H9 (cell line): ENCODE data around the gene SSH3. TPM values are rescaled to one million over a fixed set of nuclear protein-coding genes. Genes with fewer than 3 reads are reported as not detected.

ENCODE experiments used
- DNase-seq: peaks from one replicate; pipeline ENCODE4 v3.0.0-alpha.2; 2017
- H2AFZ ChIP-seq: one replicate; pipeline ENCODE4 v1.6.1; 2013; ENCODE audit warnings: mild to moderate bottlenecking, low read length, control low read depth, moderate library complexity
- H2AK5ac ChIP-seq: 2 replicates; pipeline ENCODE4 v1.6.1; 2013; ENCODE audit warnings: low read length, control low read depth, mixed read lengths; ENCODE audit not compliant: insufficient read length
- H2BK120ac ChIP-seq: one replicate; pipeline ENCODE4 v1.6.1; 2013; ENCODE audit warnings: low read depth, mild to moderate bottlenecking, low read length, control low read depth, inconsistent platforms; ENCODE audit not compliant: poor library complexity, severe bottlenecking
- H2BK12ac ChIP-seq: 2 replicates; pipeline ENCODE4 v1.6.1; 2013; ENCODE audit warnings: low read length, control low read depth, mixed read lengths, low read depth; ENCODE audit not compliant: insufficient read length
- H2BK15ac ChIP-seq: 2 replicates; pipeline ENCODE4 v1.6.1; 2013; ENCODE audit warnings: low read depth, low read length, control low read depth
- H2BK20ac ChIP-seq: one replicate; pipeline ENCODE4 v1.6.1; 2013; ENCODE audit warnings: low read depth, mild to moderate bottlenecking, low read length, control low read depth, inconsistent platforms; ENCODE audit not compliant: poor library complexity, severe bottlenecking
- H2BK5ac ChIP-seq: 2 replicates; pipeline ENCODE4 v1.6.1; 2013; ENCODE audit warnings: low read length, control low read depth, mixed read lengths; ENCODE audit not compliant: insufficient read length
- H3K14ac ChIP-seq: 2 replicates; pipeline ENCODE4 v1.6.1; 2013; ENCODE audit warnings: low read length, control low read depth; ENCODE audit not compliant: insufficient read depth
- H3K18ac ChIP-seq: 2 replicates; pipeline ENCODE4 v1.6.1; 2013; ENCODE audit warnings: low read depth, mild to moderate bottlenecking, mixed read lengths, low read length, control low read depth; ENCODE audit not compliant: insufficient read length
- H3K23ac ChIP-seq: 2 replicates; pipeline ENCODE4 v1.6.1; 2013; ENCODE audit warnings: low read length, control low read depth, mixed read lengths, low read depth; ENCODE audit not compliant: insufficient read length
- H3K23me2 ChIP-seq: 2 replicates; pipeline ENCODE4 v1.6.1; 2013; ENCODE audit warnings: low read depth, mild to moderate bottlenecking, mixed read lengths, low read length, control low read depth; ENCODE audit not compliant: insufficient read length, poor library complexity, severe bottlenecking
- H3K27ac ChIP-seq: 2 replicates; pipeline ENCODE4 v1.5.1; 2013; ENCODE audit warnings: low read length, control low read depth, mixed read lengths, low read depth; ENCODE audit not compliant: insufficient read length
- H3K27me3 ChIP-seq: 2 replicates; pipeline ENCODE4 v1.6.1; 2013; ENCODE audit warnings: low read length, control low read depth, inconsistent platforms; ENCODE audit not compliant: insufficient read depth
- H3K4ac ChIP-seq: 2 replicates; pipeline ENCODE4 v1.6.1; 2013; ENCODE audit warnings: low read depth, mild to moderate bottlenecking, control low read depth, inconsistent platforms, low read length, moderate library complexity
- H3K4me1 ChIP-seq: 2 replicates; pipeline ENCODE4 v1.6.1; 2013; ENCODE audit warnings: low read length, control low read depth, inconsistent platforms; ENCODE audit not compliant: insufficient read depth
- H3K4me2 ChIP-seq: 2 replicates; pipeline ENCODE4 v1.6.1; 2013; ENCODE audit warnings: low read length, control low read depth, mixed read lengths; ENCODE audit not compliant: insufficient read length, insufficient read depth
- H3K56ac ChIP-seq: 2 replicates; pipeline ENCODE4 v1.6.1; 2013; ENCODE audit warnings: low read depth, mild to moderate bottlenecking, mixed read lengths, low read length, control low read depth; ENCODE audit not compliant: insufficient read length
- H3K79me1 ChIP-seq: 2 replicates; pipeline ENCODE4 v1.6.1; 2013; ENCODE audit warnings: low read depth, mild to moderate bottlenecking, moderate library complexity, low read length, control low read depth, inconsistent platforms; ENCODE audit not compliant: insufficient read depth, poor library complexity, severe bottlenecking
- H3K79me2 ChIP-seq: 2 replicates; pipeline ENCODE4 v1.6.1; 2013; ENCODE audit warnings: low read length, control low read depth, inconsistent platforms; ENCODE audit not compliant: insufficient read depth
- H3K9ac ChIP-seq: 2 replicates; pipeline ENCODE4 v1.6.1; 2013; ENCODE audit warnings: low read length, control low read depth, mixed read lengths; ENCODE audit not compliant: insufficient read length; ENCODE audit errors: extremely low read depth
- H3K9me3 ChIP-seq: one replicate; pipeline ENCODE4 v1.6.1; 2013; ENCODE audit warnings: low read depth, low read length, inconsistent platforms; ENCODE audit not compliant: control insufficient read depth
- H3T11ph ChIP-seq: one replicate; pipeline ENCODE4 v1.6.1; 2013; ENCODE audit warnings: mild to moderate bottlenecking, low read length, control low read depth, inconsistent platforms
- H4K20me1 ChIP-seq: one replicate; pipeline ENCODE4 v1.6.1; 2013; ENCODE audit not compliant: control insufficient read depth, insufficient read length, insufficient read depth
- H4K5ac ChIP-seq: 2 replicates; pipeline ENCODE4 v1.6.1; 2013; ENCODE audit warnings: low read depth, mild to moderate bottlenecking, mixed read lengths, low read length, control low read depth; ENCODE audit not compliant: insufficient read length
- H4K8ac ChIP-seq: replicated peaks from 2 replicates; pipeline ENCODE4 v1.6.1; 2013; ENCODE audit warnings: low read length, control low read depth, mixed read lengths, low read depth; ENCODE audit not compliant: insufficient read length
- H4K91ac ChIP-seq: 2 replicates; pipeline ENCODE4 v1.6.1; 2013; ENCODE audit warnings: low read depth, mild to moderate bottlenecking, moderate library complexity, mixed read lengths, low read length, control low read depth; ENCODE audit not compliant: insufficient read length
- H3K27ac Mint-ChIP-seq, 3 experiments: 2 replicates in 2 of 3; 3 replicates in 1 of 3; pipeline ENCODE4 v1.8.0; 2020 to 2021; ENCODE audit warnings: mixed read lengths in 3 of 3, mild to moderate bottlenecking in 1 of 3, moderate library complexity in 1 of 3
- H3K27me3 Mint-ChIP-seq: 2 replicates; pipeline ENCODE4 v1.8.0; 2021; ENCODE audit warnings: low read depth, mild to moderate bottlenecking, moderate library complexity, mixed read lengths
- H3K36me3 Mint-ChIP-seq, 3 experiments: 2 replicates in 2 of 3; 3 replicates in 1 of 3; pipeline ENCODE4 v1.8.0; 2020 to 2021; ENCODE audit warnings: low read depth in 3 of 3, mixed read lengths in 3 of 3; ENCODE audit not compliant: insufficient read depth in 1 of 3
- H3K4me1 Mint-ChIP-seq, 2 experiments: 2 replicates each; pipeline ENCODE4 v1.8.0; 2020; ENCODE audit warnings: mixed read lengths in 2 of 2
- H3K4me3 Mint-ChIP-seq, 2 experiments: 2 replicates in 1 of 2; 3 replicates in 1 of 2; pipeline ENCODE4 v1.8.0; 2020 to 2021; ENCODE audit warnings: mild to moderate bottlenecking in 2 of 2, mixed read lengths in 2 of 2, moderate library complexity in 1 of 2
- H3K9me3 Mint-ChIP-seq, 2 experiments: 2 replicates in 1 of 2; 3 replicates in 1 of 2; pipeline ENCODE4 v1.8.0; 2020; ENCODE audit warnings: mild to moderate bottlenecking in 2 of 2, mixed read lengths in 2 of 2, moderate library complexity in 1 of 2
- WGBS: extraction: QIAGEN DNeasy Blood & Tissue Kit; methylation state at CpG from one replicate; pipeline ENCODE4 v1.1.7; 2013; ENCODE audit warnings: missing lambda C conversion rate, low lambda C conversion rate, mixed read lengths; ENCODE audit not compliant: insufficient read length; ENCODE audit errors: extremely low coverage; 5-methylcytosine and 5-hydroxymethylcytosine counted together
- total RNA-seq: library from RNA; stranded (reverse); gene quantifications from 2 replicates; pipeline ENCODE4 v1.2.1, GENCODE V29; 2021
- TF ChIP-seq, protein P1 (sequence below): fragments of 200-600 bp; sonication (generic); conservative IDR thresholded peaks from 3 replicates; pipeline ENCODE4 v1.8.0; 2021; ENCODE audit warnings: antibody characterized with exemption, mild to moderate bottlenecking

Gene SSH3
- total RNA-seq, 1 experiment from 2014 or later, result 42.2 TPM

DNA sequence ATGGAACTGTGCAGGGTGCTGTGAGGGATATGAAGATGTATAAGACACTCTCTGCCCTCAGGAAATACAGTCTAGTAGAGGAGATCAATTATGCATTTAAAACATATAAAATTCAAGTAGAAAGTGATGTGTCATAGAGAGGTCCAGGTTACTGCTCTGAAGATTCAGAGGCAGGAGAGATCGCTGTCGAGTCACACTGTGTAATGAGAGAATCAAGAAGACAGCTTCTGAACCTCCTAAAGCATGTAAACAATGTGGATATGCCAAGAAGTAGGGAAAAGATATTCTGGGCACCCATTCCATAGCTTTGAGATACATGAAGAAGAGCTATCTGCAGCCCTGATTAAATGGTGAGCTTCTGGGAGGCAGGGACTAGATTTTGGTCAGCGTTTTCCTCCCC lies 16.7 kb downstream of the SSH3 start:
- TF ChIP-seq, protein P1, sequence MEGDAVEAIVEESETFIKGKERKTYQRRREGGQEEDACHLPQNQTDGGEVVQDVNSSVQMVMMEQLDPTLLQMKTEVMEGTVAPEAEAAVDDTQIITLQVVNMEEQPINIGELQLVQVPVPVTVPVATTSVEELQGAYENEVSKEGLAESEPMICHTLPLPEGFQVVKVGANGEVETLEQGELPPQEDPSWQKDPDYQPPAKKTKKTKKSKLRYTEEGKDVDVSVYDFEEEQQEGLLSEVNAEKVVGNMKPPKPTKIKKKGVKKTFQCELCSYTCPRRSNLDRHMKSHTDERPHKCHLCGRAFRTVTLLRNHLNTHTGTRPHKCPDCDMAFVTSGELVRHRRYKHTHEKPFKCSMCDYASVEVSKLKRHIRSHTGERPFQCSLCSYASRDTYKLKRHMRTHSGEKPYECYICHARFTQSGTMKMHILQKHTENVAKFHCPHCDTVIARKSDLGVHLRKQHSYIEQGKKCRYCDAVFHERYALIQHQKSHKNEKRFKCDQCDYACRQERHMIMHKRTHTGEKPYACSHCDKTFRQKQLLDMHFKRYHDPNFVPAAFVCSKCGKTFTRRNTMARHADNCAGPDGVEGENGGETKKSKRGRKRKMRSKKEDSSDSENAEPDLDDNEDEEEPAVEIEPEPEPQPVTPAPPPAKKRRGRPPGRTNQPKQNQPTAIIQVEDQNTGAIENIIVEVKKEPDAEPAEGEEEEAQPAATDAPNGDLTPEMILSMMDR, result no peak
- Histone ChIP-seq H2BK20ac (no peak overlapping the region), H4K5ac (no peak overlapping the region), H2AFZ (no peak overlapping the region), H4K20me1 (peaks cover 3% of the 10 kb centered on the region), H4K8ac (no peak overlapping the region), H3K9ac (no peak overlapping the region), H3K14ac (no peak overlapping the region), H3K4me2 (no peak overlapping the region), H4K91ac (no peak overlapping the region), H3K9me3 (no peaks in the 10 kb centered on the region), H3K4me1 (no peaks in the 10 kb centered on the region), H3K4ac (no peak overlapping the region), H3K27ac (no peak overlapping the region), H3T11ph (no peak overlapping the region), H3K23me2 (peaks cover 14% of the 10 kb centered on the region), H3K79me1 (no peaks in the 10 kb centered on the region), H2AK5ac (no peak overlapping the region), H2BK15ac (no peak overlapping the region), H2BK5ac (no peak overlapping the region), H2BK12ac (no peak overlapping the region), H3K23ac (no peak overlapping the region), H3K27me3 (peaks cover 11% of the 10 kb centered on the region), H3K79me2 (no peaks in the 10 kb centered on the region), H2BK120ac (no peak overlapping the region), H3K18ac (no peak overlapping the region), H3K56ac (no peak overlapping the region)
- peaks cover 4 to 6% of the 10 kb centered on the region in 2 experiments for H3K4me1 Mint-ChIP-seq
- H3K27me3 Mint-ChIP-seq, result peaks cover 40% of the 10 kb centered on the region
- DNase-seq, result no peak
- no peaks in the 10 kb centered on the region; a peak in 1 of 5 replicates for H3K9me3 Mint-ChIP-seq
- no peaks in the 10 kb centered on the region for H3K36me3 Mint-ChIP-seq
- no CpG with 5 or more reads among the region's 3 CpGs for WGBS
- H3K4me3 Mint-ChIP-seq, result no peak overlapping the region
- H3K27ac Mint-ChIP-seq, result no peak overlapping the region; a peak in 1 of 7 replicates
